ENCODE measurements around the gene KLHDC3. TPM values are rescaled to one million over a fixed set of nuclear protein-coding genes. Genes with fewer than 3 reads are reported as not detected.
A peak's percentile ranks its signal among the peaks of the same experiment; 100 is the strongest.

Gene KLHDC3
- total and polyA plus RNA-seq, 2 of the 8 experiments (the other 6 are each of a cell fraction or from before 2014, with no cell fraction given) = 181 to 203 TPM

GRCh38 chr6:42978839-42979522 is 35.1 kb upstream of the KLHDC3 start, which contains the start of gene PEX6 (continued):
- TF ChIP-seq TAF7 (optimal IDR thresholded peaks at IDR 0.05; ENCODE audit: borderline replicate concordance, low read depth, low read length) (peak; percentile 16), CHD2 (IDR thresholded peaks at IDR 0.05; ENCODE audit: low read length) (peak; percentile 32; the same call in 1 of the 2 replicates), SAP30 (IDR thresholded peaks at IDR 0.05; ENCODE audit: insufficient read depth, insufficient replicate concordance, low read length) (no peak)

All from H1 (cell line).